HCT116 (cell line): ENCODE measurements around the gene OBSCN. TPM values are rescaled to one million over a fixed set of nuclear protein-coding genes. Genes with fewer than 3 reads are reported as not detected.

Experiments used
- ATAC-seq: fragments of 200-7000 bp; cut with Tn5 transposase; 2 replicates; pipeline ENCODE4 v1.9.1; 2020; ENCODE audit warnings: mild to moderate bottlenecking, moderate library complexity
- BruUV-seq: library from RNA; stranded (reverse); fragments of 400-500 nt; replicated peaks from 2 replicates; lab custom pipeline; 2021; lab: Mats Ljungman, UMichigan
- CTCF ChIA-PET: fragments of 300-600 bp; sonication (Branson Sonifier 250); formaldehyde crosslinking; loops from one replicate; lab custom pipeline; 2021; ENCODE audit warnings: antibody characterized with exemption; lab: Charles Lee
- POLR2A ChIA-PET: fragments of 300-600, 350-600 bp; sonication (Branson Sonifier 250); formaldehyde crosslinking; loops from one replicate; lab custom pipeline; 2021; ENCODE audit warnings: antibody characterized with exemption; lab: Charles Lee
- RAD21 ChIA-PET, 2 experiments: fragments of 300-600 bp; sonication (Branson Sonifier 250); formaldehyde crosslinking; loops; one replicate each; lab custom pipeline; 2023; ENCODE audit warnings: low total read pairs in 2 of 2; ENCODE audit not compliant: uncharacterized antibody in 2 of 2, unreplicated experiment in 2 of 2, low non-redundant PET in 1 of 2; lab: Charles Lee
- DNase-seq: peaks from one replicate; pipeline ENCODE4 v3.0.0-alpha.2; 2010; ENCODE audit warnings: low read depth, low spot score
- H2AFZ ChIP-seq: fragments of 200-600 bp; shearing (Covaris generic), sonication (generic); 2 replicates; pipeline ENCODE4 v1.6.1; 2017; ENCODE audit warnings: low read depth, mixed run types, mixed read lengths, antibody characterized with exemption, low read length; ENCODE audit not compliant: poor library complexity, severe bottlenecking
- H3K27ac ChIP-seq: 2 replicates; pipeline ENCODE4 v1.5.1; 2012; ENCODE audit warnings: low read depth, low read length
- H3K27me3 ChIP-seq: fragments of 200-600 bp; sonication (generic); 2 replicates; pipeline ENCODE4 v1.6.1; 2016; ENCODE audit warnings: mixed run types, low read length, mixed read lengths; ENCODE audit not compliant: insufficient read depth
- H3K36me3 ChIP-seq, 2 experiments: fragments of 200-500 bp in 1 of 2; fragments of 200-600 bp in 1 of 2; sonication (Bioruptor generic) in 1 of 2; sonication (generic) in 1 of 2; 2 replicates each; pipeline versions ENCODE4 v1.5.1 to v1.6.1; 2014 to 2016; ENCODE audit warnings: low read length in 2 of 2, inconsistent platforms in 1 of 2, mixed read lengths in 1 of 2, mixed run types in 1 of 2; ENCODE audit not compliant: insufficient read depth in 2 of 2, control insufficient read depth in 1 of 2
- H3K4me1 ChIP-seq, 2 experiments: fragments of 200-600 bp in 1 of 2; sonication (generic) in 1 of 2; 2 replicates each; pipeline versions ENCODE4 v1.5.1 to v1.6.1; 2012 to 2017; ENCODE audit warnings: low read length in 2 of 2, inconsistent platforms in 1 of 2, mild to moderate bottlenecking in 1 of 2, mixed read lengths in 1 of 2, mixed run types in 1 of 2, moderate library complexity in 1 of 2; ENCODE audit not compliant: insufficient read depth in 2 of 2, control insufficient read depth in 1 of 2
- H3K4me2 ChIP-seq: fragments of 200-600 bp; sonication (generic); 2 replicates; pipeline ENCODE4 v1.6.1; 2017; ENCODE audit warnings: mixed run types, low read length, mixed read lengths
- H3K4me3 ChIP-seq, 2 experiments: fragments of 200-600 bp in 1 of 2; sonication (generic) in 1 of 2; replicated peaks in 1 of 2; 2 replicates each; pipeline ENCODE4 v1.5.1; 2011 to 2016; ENCODE audit warnings: low read length in 2 of 2, control low read depth in 1 of 2, low read depth in 1 of 2, mild to moderate bottlenecking in 1 of 2, mixed read lengths in 1 of 2, mixed run types in 1 of 2
- H3K79me2 ChIP-seq: fragments of 200-600 bp; sonication (generic); 2 replicates; pipeline ENCODE4 v1.6.1; 2017; ENCODE audit warnings: mild to moderate bottlenecking, mixed run types, low read length, moderate library complexity, mixed read lengths; ENCODE audit not compliant: insufficient read depth
- H3K9ac ChIP-seq: fragments of 200-600 bp; sonication (generic); 2 replicates; pipeline ENCODE4 v1.6.1; 2016; ENCODE audit warnings: low read length, mixed read lengths
- H3K9me2 ChIP-seq: fragments of 200-600 bp; sonication (generic), shearing (Covaris generic); 2 replicates; pipeline ENCODE4 v1.6.1; 2017; ENCODE audit warnings: mixed run types, mild to moderate bottlenecking, moderate library complexity; ENCODE audit not compliant: insufficient read depth
- H3K9me3 ChIP-seq, 2 experiments: fragments of 200-500 bp in 1 of 2; fragments of 200-600 bp in 1 of 2; sonication (Bioruptor generic) in 1 of 2; sonication (generic) in 1 of 2; 2 replicates each; pipeline ENCODE4 v1.6.1; 2014 to 2017; ENCODE audit warnings: low read length in 2 of 2, mixed read lengths in 2 of 2, inconsistent platforms in 1 of 2, low read depth in 1 of 2, mild to moderate bottlenecking in 1 of 2, mixed run types in 1 of 2, moderate library complexity in 1 of 2; ENCODE audit not compliant: control insufficient read depth in 1 of 2, insufficient read depth in 1 of 2
- H4K20me1 ChIP-seq: fragments of 200-600 bp; sonication (generic), shearing (Covaris generic); 2 replicates; pipeline ENCODE4 v1.6.1; 2017; ENCODE audit warnings: mixed run types, mild to moderate bottlenecking, moderate library complexity; ENCODE audit not compliant: insufficient read depth
- CBX3 ChIP-seq: IDR thresholded peaks from 2 replicates; pipeline ENCODE4 v1.6.1; 2012; ENCODE audit warnings: low read depth
- CEBPB ChIP-seq: IDR thresholded peaks from 2 replicates; pipeline ENCODE4 v1.6.1; 2012; ENCODE audit warnings: low read depth
- CTCF ChIP-seq, 3 experiments: fragments of 200-600 bp in 1 of 3; sonication (generic) in 1 of 3; IDR thresholded peaks in 2 of 3; conservative IDR thresholded peaks in 1 of 3; 2 replicates each; pipeline ENCODE4 v1.5.1; 2012 to 2017; ENCODE audit warnings: low read depth in 2 of 3, low read length in 2 of 3, antibody characterized with exemption in 1 of 3, borderline replicate concordance in 1 of 3, control low read depth in 1 of 3, mild to moderate bottlenecking in 1 of 3, mixed read lengths in 1 of 3, mixed run types in 1 of 3, moderate library complexity in 1 of 3; ENCODE audit not compliant: insufficient read depth in 1 of 3
- EGR1 ChIP-seq: IDR thresholded peaks from 2 replicates; pipeline ENCODE4 v1.6.1; 2012; ENCODE audit warnings: low read depth
- ELF1 ChIP-seq: IDR thresholded peaks from 2 replicates; pipeline ENCODE4 v1.6.1; 2012; ENCODE audit warnings: low read depth, borderline replicate concordance
- EZH2 ChIP-seq: fragments of 200-600 bp; sonication (generic); IDR thresholded peaks from 2 replicates; pipeline ENCODE4 v1.6.1; 2017; ENCODE audit warnings: antibody characterized with exemption, mixed run types
- FOSL1 ChIP-seq: IDR thresholded peaks from 2 replicates; pipeline ENCODE4 v1.6.1; 2012; ENCODE audit warnings: low read depth
- JUND ChIP-seq: IDR thresholded peaks from 2 replicates; pipeline ENCODE4 v1.6.1; 2012
- MAX ChIP-seq: IDR thresholded peaks from 2 replicates; pipeline ENCODE4 v1.6.1; 2012
- POLR2A ChIP-seq: IDR thresholded peaks from 2 replicates; pipeline ENCODE4 v1.7.0; 2011; ENCODE audit warnings: borderline replicate concordance; ENCODE audit not compliant: insufficient read depth, insufficient read length; ENCODE audit errors: extremely low read depth
- POLR2AphosphoS5 ChIP-seq: IDR thresholded peaks from 2 replicates; pipeline ENCODE4 v1.6.1; 2011; ENCODE audit warnings: mild to moderate bottlenecking, low read depth, low read length, moderate library complexity
- SIN3A ChIP-seq: IDR thresholded peaks from 2 replicates; pipeline ENCODE4 v1.6.1; 2012; ENCODE audit warnings: low read depth
- SP1 ChIP-seq: IDR thresholded peaks from 2 replicates; pipeline ENCODE4 v1.6.1; 2012; ENCODE audit warnings: low read depth
- SRF ChIP-seq: IDR thresholded peaks from 2 replicates; pipeline ENCODE4 v1.6.1; 2012; ENCODE audit warnings: low read depth
- TCF7L2 ChIP-seq: IDR thresholded peaks from 2 replicates; pipeline ENCODE4 v1.7.0; 2011; ENCODE audit warnings: borderline replicate concordance, inconsistent platforms; ENCODE audit not compliant: insufficient read depth, insufficient read length; ENCODE audit errors: extremely low read depth
- YY1 ChIP-seq: IDR thresholded peaks from 2 replicates; pipeline ENCODE4 v1.6.1; 2011; ENCODE audit warnings: low read length, low read depth, moderate library complexity, mild to moderate bottlenecking; ENCODE audit not compliant: insufficient replicate concordance; ENCODE audit errors: extremely low read depth
- ZFX ChIP-seq: fragments of 450-650 bp; IDR thresholded peaks from 2 replicates; pipeline ENCODE4 v1.6.1; 2017
- ZNF274 ChIP-seq: fragments of 200-500 bp; sonication (Bioruptor generic); IDR thresholded peaks from 2 replicates; pipeline ENCODE4 v1.6.1; 2014; ENCODE audit warnings: mild to moderate bottlenecking, low read depth, low read length, inconsistent platforms
- intact Hi-C: fragments of 100-400 bp; cut with micrococcal nuclease; formaldehyde crosslinking; loops from 2 replicates; pipeline ENCODE4 v1.10.0; 2022
- total RNA-seq: library from RNA; stranded (reverse); gene quantifications from one replicate; pipeline ENCODE4 v1.2.1, GENCODE V29; 2021; ENCODE audit not compliant: unreplicated experiment
- TF ChIP-seq, protein P1 (sequence below): IDR thresholded peaks from 2 replicates; pipeline ENCODE4 v1.6.1; 2012
- TF ChIP-seq, protein P2 (sequence below): IDR thresholded peaks from 2 replicates; pipeline ENCODE4 v1.6.1; 2012; ENCODE audit warnings: low read depth

OBSCN gene
- total RNA-seq, 1 experiment from 2014 or later, result 16.6 TPM

- H3K36me3 ChIP-seq, result no peaks in the 10 kb centered on the region
- peaks cover 0 to 12% of the 10 kb centered on the region in 2 experiments; a peak in 3 of 4 replicates for H3K4me1 ChIP-seq
- no peak overlapping the region for H3K27ac ChIP-seq
- H3K27me3 ChIP-seq, result no peaks in the 10 kb centered on the region
- no peak overlapping the region for H3K4me3 ChIP-seq
- H3K9ac ChIP-seq, result no peak overlapping the region
- ChIA-PET POLR2A (no interaction called here), RAD21 (no interaction called here), CTCF (no interaction called here)
- H2AFZ ChIP-seq, result no peak overlapping the region
- H4K20me1 ChIP-seq, result no peaks in the 10 kb centered on the region
- H3K79me2 ChIP-seq, result no peaks in the 10 kb centered on the region
- no peak for TF ChIP-seq CEBPB
- no peak for TF ChIP-seq POLR2AphosphoS5
- no peak for TF ChIP-seq SP1
- no peak for TF ChIP-seq YY1
- TF ChIP-seq POLR2A, result no peak
- no peak for TF ChIP-seq ELF1
- no peak for TF ChIP-seq MAX
- TF ChIP-seq, protein P1, sequence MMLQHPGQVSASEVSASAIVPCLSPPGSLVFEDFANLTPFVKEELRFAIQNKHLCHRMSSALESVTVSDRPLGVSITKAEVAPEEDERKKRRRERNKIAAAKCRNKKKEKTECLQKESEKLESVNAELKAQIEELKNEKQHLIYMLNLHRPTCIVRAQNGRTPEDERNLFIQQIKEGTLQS, result no peak
- TF ChIP-seq ZFX, result no peak
- TF ChIP-seq FOSL1, result no peak
- TF ChIP-seq CBX3, result no peak
- TF ChIP-seq, protein P2, sequence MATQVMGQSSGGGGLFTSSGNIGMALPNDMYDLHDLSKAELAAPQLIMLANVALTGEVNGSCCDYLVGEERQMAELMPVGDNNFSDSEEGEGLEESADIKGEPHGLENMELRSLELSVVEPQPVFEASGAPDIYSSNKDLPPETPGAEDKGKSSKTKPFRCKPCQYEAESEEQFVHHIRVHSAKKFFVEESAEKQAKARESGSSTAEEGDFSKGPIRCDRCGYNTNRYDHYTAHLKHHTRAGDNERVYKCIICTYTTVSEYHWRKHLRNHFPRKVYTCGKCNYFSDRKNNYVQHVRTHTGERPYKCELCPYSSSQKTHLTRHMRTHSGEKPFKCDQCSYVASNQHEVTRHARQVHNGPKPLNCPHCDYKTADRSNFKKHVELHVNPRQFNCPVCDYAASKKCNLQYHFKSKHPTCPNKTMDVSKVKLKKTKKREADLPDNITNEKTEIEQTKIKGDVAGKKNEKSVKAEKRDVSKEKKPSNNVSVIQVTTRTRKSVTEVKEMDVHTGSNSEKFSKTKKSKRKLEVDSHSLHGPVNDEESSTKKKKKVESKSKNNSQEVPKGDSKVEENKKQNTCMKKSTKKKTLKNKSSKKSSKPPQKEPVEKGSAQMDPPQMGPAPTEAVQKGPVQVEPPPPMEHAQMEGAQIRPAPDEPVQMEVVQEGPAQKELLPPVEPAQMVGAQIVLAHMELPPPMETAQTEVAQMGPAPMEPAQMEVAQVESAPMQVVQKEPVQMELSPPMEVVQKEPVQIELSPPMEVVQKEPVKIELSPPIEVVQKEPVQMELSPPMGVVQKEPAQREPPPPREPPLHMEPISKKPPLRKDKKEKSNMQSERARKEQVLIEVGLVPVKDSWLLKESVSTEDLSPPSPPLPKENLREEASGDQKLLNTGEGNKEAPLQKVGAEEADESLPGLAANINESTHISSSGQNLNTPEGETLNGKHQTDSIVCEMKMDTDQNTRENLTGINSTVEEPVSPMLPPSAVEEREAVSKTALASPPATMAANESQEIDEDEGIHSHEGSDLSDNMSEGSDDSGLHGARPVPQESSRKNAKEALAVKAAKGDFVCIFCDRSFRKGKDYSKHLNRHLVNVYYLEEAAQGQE, result no peak
- no peak for TF ChIP-seq ZNF274
- TF ChIP-seq EGR1, result no peak
- no peak for TF ChIP-seq EZH2
- TF ChIP-seq CTCF (IDR thresholded peaks at IDR 0.05 in 2 of 3, conservative IDR thresholded peaks at IDR 0.05 in 1 of 3; ENCODE audit: borderline replicate concordance in 1 of 3, insufficient read depth in 1 of 3, low read depth in 2 of 3, low read length in 2 of 3), result no peak
- no peak for TF ChIP-seq JUND
- no peak for TF ChIP-seq SIN3A
- no peak for TF ChIP-seq SRF
- no peak for TF ChIP-seq TCF7L2
- no peak overlapping the region for H3K4me2 ChIP-seq
- H3K9me3 ChIP-seq, result no peaks in the 10 kb centered on the region
- no TSS peak for BruUV-seq
- ATAC-seq (no peak), DNase-seq (no peak)
- no peaks in the 10 kb centered on the region for H3K9me2 ChIP-seq
- intact Hi-C loops, result no loop called here
Measured at GRCh38 chr1:228364068-228364705, 156.3 kb downstream of the OBSCN start.
